Neural progenitor cell (in vitro differentiated cells): ENCODE data around the gene TCF19.
"Not testable (repeated sequence)": the region's sequence is repeated elsewhere in the genome, so short reads cannot be mapped to it uniquely, and the experiment has no call there.

Source experiments
- EZH2 ChIP-seq: fragments of 200-600 bp; sonication (generic); IDR thresholded peaks from 2 replicates; pipeline ENCODE4 v1.6.1; 2017; ENCODE audit warnings: antibody characterized with exemption, mild to moderate bottlenecking, moderate library complexity
- EZH2phosphoT487 ChIP-seq: fragments of 200-600 bp; sonication (generic); IDR thresholded peaks from 2 replicates; pipeline ENCODE4 v1.6.1; 2017; ENCODE audit warnings: antibody characterized with exemption
- TF ChIP-seq, protein P1 (sequence below): fragments of 200-600 bp; sonication (generic); IDR thresholded peaks from 2 replicates; pipeline ENCODE4 v1.5.1; 2017; ENCODE audit warnings: antibody characterized with exemption, mild to moderate bottlenecking

DNA sequence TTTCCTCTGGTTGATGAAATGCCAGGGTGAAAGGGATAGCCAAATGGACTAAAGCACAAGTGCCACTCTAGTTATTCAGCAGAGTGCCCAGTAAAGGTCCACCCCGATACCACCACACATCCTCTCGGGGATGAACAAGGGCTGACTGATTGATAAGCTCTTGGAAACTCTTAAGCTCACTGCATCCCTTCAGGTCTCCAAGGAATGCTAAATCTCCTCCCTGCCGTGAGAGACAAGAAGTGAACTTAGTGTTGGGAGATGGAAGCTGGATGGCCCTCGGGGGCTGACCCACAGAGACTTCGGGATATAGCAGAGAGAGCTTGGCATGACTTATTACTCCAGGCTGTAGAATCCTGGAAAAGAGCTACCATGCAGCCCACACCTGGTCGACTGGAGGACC is 25.5 kb downstream of the TCF19 start:
- TF ChIP-seq, protein P1, sequence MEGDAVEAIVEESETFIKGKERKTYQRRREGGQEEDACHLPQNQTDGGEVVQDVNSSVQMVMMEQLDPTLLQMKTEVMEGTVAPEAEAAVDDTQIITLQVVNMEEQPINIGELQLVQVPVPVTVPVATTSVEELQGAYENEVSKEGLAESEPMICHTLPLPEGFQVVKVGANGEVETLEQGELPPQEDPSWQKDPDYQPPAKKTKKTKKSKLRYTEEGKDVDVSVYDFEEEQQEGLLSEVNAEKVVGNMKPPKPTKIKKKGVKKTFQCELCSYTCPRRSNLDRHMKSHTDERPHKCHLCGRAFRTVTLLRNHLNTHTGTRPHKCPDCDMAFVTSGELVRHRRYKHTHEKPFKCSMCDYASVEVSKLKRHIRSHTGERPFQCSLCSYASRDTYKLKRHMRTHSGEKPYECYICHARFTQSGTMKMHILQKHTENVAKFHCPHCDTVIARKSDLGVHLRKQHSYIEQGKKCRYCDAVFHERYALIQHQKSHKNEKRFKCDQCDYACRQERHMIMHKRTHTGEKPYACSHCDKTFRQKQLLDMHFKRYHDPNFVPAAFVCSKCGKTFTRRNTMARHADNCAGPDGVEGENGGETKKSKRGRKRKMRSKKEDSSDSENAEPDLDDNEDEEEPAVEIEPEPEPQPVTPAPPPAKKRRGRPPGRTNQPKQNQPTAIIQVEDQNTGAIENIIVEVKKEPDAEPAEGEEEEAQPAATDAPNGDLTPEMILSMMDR: not testable (repeated sequence)
- TF ChIP-seq EZH2, EZH2phosphoT487: not testable (repeated sequence)
